Uterus (tissue), 2 donors: ENCODE measurements around the gene SETBP1.

ENCODE experiments used
- POLR2A ChIP-seq, 2 donors: fragments of 450-650 bp; IDR thresholded peaks; one replicate each; pipeline ENCODE4 v1.6.1; 2016; ENCODE audit warnings: antibody characterized with exemption in 2 of 2, mild to moderate bottlenecking in 1 of 2, moderate library complexity in 1 of 2
- TF ChIP-seq, protein P1 (sequence below), 4 experiments: fragments of 200-600 bp in 2 of 4; fragments of 450-650 bp in 2 of 4; sonication (generic) in 2 of 4; IDR thresholded peaks; one replicate each; pipeline ENCODE4 v1.5.1; 2016 to 2019; ENCODE audit warnings: antibody characterized with exemption in 4 of 4, mild to moderate bottlenecking in 2 of 4, moderate library complexity in 1 of 4

DNA sequence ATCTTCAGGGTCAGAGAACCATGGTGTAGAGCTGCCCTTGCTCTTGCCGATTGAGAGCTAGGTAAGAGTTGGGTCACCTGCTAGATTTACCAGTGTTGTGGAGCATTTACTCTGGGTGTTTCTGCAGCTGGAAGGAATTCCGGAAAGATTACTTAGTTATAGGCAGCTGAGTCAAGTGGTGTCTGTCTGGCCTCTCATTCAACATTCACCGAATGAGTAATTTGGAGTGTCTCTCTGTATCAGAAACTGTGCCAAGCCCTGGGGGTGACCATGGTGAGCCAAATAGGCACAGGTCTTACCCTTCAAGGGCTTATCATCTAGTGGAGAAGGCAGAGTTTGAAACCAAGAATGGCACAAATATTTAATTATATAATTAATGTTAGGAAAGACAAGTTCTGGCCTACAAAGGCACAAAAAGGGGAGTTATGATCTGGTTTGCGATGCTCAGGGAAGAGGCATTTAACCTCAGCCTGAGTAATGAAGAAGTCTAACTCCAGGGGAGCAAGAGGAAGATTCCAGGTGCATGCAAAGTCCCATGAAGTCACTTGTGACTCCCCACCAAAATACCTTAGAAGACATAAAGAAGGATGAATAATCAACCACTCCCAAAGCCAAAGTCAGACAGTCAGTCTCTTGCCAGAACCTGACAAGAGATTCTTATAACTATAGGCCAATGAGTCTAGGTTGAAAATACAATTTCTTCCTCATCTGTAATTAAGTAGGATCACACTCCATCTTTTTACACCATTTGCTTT lies 12.5 kb downstream of the SETBP1 start:
- no peak for TF ChIP-seq POLR2A (IDR thresholded peaks at IDR 0.05)
- TF ChIP-seq, protein P1, sequence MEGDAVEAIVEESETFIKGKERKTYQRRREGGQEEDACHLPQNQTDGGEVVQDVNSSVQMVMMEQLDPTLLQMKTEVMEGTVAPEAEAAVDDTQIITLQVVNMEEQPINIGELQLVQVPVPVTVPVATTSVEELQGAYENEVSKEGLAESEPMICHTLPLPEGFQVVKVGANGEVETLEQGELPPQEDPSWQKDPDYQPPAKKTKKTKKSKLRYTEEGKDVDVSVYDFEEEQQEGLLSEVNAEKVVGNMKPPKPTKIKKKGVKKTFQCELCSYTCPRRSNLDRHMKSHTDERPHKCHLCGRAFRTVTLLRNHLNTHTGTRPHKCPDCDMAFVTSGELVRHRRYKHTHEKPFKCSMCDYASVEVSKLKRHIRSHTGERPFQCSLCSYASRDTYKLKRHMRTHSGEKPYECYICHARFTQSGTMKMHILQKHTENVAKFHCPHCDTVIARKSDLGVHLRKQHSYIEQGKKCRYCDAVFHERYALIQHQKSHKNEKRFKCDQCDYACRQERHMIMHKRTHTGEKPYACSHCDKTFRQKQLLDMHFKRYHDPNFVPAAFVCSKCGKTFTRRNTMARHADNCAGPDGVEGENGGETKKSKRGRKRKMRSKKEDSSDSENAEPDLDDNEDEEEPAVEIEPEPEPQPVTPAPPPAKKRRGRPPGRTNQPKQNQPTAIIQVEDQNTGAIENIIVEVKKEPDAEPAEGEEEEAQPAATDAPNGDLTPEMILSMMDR (IDR thresholded peaks at IDR 0.05): no peak
